ENCODE results near the gene TNRC18.
"Not testable (repeated sequence)": the region's sequence is repeated elsewhere in the genome, so short reads cannot be mapped to it uniquely, and the experiment has no call there.

TNRC18 gene

DNA sequence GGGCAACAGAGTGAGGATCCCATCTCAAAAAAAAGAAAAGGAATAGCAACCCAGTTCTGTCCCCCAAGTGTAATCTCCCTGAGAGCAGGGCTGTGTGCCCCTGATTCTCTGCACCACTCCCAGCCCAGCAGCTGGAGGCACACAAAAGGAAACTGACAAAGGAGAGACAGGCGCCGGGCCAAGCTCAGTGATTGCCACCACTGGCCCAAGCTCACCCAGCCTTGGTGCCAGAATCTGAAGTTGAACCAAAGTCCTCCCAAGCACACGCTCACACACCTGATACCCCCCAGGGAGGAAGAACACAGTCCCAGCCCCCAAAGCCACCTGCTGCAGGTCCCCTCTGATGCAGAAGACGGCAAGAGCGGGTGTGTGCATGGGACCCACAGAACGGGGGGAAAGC is 50.3 kb downstream of the TNRC18 start:
- FAIRE-seq: no peak
- TF ChIP-seq, protein P1, sequence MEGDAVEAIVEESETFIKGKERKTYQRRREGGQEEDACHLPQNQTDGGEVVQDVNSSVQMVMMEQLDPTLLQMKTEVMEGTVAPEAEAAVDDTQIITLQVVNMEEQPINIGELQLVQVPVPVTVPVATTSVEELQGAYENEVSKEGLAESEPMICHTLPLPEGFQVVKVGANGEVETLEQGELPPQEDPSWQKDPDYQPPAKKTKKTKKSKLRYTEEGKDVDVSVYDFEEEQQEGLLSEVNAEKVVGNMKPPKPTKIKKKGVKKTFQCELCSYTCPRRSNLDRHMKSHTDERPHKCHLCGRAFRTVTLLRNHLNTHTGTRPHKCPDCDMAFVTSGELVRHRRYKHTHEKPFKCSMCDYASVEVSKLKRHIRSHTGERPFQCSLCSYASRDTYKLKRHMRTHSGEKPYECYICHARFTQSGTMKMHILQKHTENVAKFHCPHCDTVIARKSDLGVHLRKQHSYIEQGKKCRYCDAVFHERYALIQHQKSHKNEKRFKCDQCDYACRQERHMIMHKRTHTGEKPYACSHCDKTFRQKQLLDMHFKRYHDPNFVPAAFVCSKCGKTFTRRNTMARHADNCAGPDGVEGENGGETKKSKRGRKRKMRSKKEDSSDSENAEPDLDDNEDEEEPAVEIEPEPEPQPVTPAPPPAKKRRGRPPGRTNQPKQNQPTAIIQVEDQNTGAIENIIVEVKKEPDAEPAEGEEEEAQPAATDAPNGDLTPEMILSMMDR (IDR thresholded peaks at IDR 0.05; ENCODE audit: insufficient read depth, missing control alignments): no peak
- DNase-seq (ENCODE audit: insufficient read length, low spot score): no peak

DNA sequence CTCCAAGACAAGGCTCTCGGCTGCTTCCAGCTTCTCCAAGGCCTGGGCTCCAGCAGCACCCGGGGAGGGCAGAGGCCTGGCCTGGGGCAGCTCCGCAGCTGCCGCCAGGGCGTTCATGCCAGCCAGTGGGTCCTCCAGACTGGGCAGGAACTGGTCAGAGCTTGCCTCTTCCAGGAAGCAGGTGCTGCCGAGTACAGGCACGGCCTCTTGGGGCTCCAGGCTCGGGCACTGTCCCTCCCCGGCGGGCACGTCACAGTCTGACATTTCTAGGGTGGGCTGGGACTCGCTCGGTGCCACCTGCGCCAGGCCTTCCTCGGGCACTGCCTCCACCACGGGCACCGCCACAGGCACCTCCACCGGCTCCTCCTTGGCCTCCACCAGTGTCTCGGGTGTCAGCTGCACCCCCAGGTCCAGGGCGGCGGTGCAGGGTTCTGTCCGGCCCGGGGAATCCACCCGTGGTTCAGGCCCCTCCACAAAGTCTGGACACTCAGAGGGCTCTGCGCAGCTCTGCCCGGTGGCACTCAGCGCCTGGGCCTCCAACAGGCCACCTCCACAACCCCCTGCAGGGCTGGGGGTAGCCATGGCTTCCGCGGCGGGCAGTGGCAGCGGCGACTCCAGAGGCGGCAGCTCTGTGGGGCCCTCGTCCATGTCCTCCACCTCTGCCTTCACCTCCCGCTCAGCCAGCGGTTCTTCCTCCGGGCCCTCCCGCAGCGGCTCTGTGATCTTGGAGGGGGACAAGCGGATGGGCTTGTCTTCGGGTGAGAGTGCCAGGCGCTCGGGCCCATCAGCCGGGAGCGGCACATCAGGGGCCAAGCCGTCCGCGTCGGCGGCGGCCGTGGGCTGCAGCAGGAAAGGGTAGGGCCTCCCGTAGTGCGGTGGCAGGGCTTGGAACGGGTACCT is 52.9 kb downstream of the TNRC18 start:
- no peak for FAIRE-seq
- no peak for DNase-seq (ENCODE audit: insufficient read length, low spot score)
- TF ChIP-seq, protein P1 (IDR thresholded peaks at IDR 0.05; ENCODE audit: insufficient read depth, missing control alignments): no peak

DNA sequence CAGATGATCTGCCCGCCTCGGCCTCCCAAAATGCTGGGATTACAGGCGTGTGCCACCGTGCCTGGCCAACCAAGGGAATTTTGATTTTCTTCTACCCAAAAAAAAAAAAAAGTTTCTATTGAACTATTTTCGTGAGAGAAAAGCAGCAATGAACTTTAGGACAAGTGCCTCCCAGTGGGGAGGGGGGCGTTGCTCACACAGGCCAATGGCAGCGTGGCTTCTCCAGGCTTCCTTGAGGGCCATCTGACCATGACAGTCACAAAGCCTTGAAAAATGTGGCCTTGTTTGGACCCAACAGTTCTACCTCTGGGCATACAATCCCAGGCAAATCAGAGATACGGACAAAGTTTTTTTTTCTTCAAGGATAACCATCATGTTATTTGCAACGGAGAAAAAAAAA is 56.0 kb downstream of the TNRC18 start:
- TF ChIP-seq, protein P1 (IDR thresholded peaks at IDR 0.05; ENCODE audit: insufficient read depth, missing control alignments): no peak
- FAIRE-seq: no peak
- DNase-seq (ENCODE audit: insufficient read length, low spot score): no peak

DNA sequence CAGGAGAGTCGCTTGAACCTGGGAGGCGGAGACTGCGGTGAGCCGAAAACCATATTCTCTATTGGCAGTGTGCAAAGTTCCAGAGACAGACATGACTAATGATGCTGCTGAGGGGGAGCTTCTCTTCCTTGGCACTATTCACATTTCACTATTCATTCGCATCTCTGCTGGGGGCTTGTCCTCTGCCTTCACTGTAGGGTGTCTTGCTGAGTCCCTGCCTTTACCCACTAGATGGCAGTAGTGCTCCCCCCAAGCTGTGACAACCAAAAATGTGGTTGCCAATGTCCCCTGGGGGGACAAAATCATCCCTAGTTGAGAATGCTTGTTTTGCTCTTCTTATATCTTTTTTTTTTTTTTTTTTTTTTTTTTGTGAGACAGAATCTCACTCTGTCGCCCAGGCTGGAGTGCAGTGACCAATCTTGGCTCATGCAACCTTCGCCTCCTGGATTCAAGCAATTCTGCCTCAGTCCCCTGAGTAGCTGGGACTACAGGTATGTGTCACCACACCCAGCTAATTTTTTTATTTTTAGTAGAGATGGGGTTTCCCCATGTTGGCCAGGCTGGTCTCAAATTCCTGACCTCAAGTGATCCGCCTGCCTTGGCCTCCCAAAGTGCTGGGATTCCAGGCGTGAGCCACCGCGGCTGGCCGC is 57.5 kb downstream of the TNRC18 start:
- peak; percentile 78 for DNase-seq (ENCODE audit: insufficient read length, low spot score)
- not testable (repeated sequence) for FAIRE-seq
- TF ChIP-seq, protein P1 (IDR thresholded peaks at IDR 0.05; ENCODE audit: insufficient read depth, missing control alignments): peak; percentile 86

DNA sequence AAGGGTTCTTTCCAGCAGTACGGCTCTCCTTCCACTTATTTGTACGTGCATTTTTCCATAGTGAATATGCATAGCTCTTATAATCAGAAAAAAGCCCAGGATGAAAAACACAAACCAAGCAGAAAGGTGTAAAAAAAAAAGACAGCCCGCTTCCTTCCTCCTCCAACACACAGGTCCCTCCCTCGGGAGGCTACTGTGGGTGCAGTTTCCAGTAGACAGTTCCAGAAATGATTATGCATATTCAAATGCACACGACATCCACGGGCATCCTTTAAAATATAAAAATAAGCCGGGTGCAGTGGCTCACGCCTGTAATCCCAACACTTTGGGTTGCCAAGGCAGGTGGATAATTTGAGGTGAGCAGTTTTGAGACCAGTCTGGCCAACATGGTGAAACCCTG is 59.9 kb downstream of the TNRC18 start:
- FAIRE-seq: no peak
- TF ChIP-seq, protein P1 (IDR thresholded peaks at IDR 0.05; ENCODE audit: insufficient read depth, missing control alignments): no peak
- no peak for DNase-seq (ENCODE audit: insufficient read length, low spot score)

DNA sequence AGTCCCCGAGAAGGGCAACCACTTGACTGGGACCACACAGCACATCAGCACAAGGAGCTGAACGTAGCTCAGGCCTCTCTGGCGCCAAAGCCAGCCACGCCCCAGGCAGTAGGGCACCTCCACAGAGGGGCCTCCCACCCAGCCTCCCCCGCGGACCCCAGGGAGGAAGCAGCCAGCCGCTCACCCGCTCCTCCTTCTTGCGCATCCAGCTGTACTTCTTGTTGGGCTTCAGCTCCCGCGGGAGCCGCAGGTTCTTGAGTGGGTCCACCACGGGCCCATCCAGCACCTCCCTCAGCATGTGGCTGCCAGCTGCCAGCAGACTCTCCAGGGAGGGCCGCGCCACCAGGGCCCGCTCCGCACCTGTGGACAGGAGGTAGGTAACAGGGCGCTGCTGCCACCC is 61.2 kb downstream of the TNRC18 start:
- TF ChIP-seq, protein P1 (IDR thresholded peaks at IDR 0.05; ENCODE audit: insufficient read depth, missing control alignments): no peak
- FAIRE-seq (no peak), DNase-seq (ENCODE audit: insufficient read length, low spot score) (no peak)
